H7 (cell line): ENCODE measurements around the gene CCDC83. TPM values are rescaled to one million over a fixed set of nuclear protein-coding genes. Genes with fewer than 3 reads are reported as not detected.
"Not testable (repeated sequence)": the region's sequence is repeated elsewhere in the genome, so short reads cannot be mapped to it uniquely, and the experiment has no call there.

Source experiments
- DNase-seq: peaks from one replicate; pipeline ENCODE4 v3.0.0; 2012
- H3K27me3 ChIP-seq: 2 replicates; pipeline ENCODE4 v1.6.0; 2011; ENCODE audit warnings: mild to moderate bottlenecking, low read length; ENCODE audit not compliant: control insufficient read depth, insufficient read depth
- H3K36me3 ChIP-seq: replicated peaks from 2 replicates; pipeline ENCODE4 v1.5.1; 2011; ENCODE audit warnings: low read length; ENCODE audit not compliant: control insufficient read depth, insufficient read depth
- H3K4me3 ChIP-seq: 2 replicates; pipeline ENCODE4 v1.5.1; 2011; ENCODE audit warnings: low read depth, mild to moderate bottlenecking, control low read depth, low read length, moderate library complexity; ENCODE audit not compliant: insufficient read depth
- total RNA-seq: library from RNA; depleted of rRNA; stranded (reverse); fragments of >200 nt; shearing (Covaris generic); gene quantifications from 2 replicates; pipeline ENCODE4 v1.2.3, GENCODE V29; 2014; rRNA removed

CCDC83 gene
- total RNA-seq, 1 experiment from 2014 or later, result not detected

DNA sequence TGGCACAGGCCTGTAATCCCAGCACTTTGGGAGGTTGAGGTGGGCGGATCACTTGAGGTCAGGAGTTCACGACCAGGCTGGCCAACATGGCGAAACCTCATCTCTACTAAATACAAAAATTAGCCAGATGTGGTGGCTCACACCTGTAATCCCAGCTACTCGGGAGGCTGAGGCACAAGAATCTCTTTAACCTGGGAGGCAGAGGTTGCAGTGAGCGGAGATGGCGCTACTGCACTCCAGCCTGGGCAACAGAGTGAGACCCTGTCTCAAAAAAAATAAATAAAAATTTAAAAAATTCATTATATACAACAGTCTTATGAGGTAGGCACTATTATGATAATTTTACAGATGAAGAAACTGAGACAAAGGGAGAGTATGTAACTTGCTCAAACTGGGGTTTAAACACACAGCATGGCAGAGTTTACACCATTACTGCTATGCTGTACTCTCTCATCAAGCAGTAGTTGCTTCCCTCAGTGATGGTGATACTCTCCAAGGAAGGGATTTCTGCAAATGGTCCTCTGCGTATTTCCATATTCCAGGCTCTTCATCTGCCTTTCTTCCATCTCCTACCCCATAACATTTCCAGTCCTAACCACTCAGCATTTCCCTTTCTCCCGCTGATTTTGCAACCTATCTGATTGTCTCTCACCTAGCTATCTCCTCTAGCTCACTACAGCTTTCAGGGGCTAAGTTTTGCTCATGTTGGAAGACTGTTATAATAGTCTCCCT lies 95.3 kb downstream of the CCDC83 start:
- DNase-seq, result no peak
- Histone ChIP-seq H3K36me3 (no peaks in the 10 kb centered on the region), H3K27me3 (no peaks in the 10 kb centered on the region), H3K4me3 (no peak overlapping the region)

DNA sequence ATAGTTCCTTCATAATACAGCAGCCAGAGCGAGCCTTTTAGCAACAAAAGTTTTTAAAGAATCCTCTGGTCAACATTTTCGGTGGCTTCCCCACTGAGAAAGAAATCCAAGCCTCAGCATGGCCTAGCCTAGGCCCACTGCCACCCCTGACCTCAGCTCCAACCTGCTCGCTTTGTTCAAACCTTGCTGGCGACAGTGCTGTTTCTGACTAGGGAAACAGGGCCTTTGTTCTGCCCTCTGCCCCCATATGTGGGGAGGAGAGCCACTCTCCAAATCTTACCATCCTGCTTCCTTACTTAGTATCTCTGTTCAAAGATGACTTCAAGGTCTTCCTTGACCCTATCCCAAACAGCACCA lies 95.8 kb downstream of the CCDC83 start:
- Histone ChIP-seq H3K4me3 (no peak overlapping the region), H3K36me3 (no peaks in the 10 kb centered on the region; the same call in 1 of the 2 replicates), H3K27me3 (no peaks in the 10 kb centered on the region)
- no peak for DNase-seq

DNA sequence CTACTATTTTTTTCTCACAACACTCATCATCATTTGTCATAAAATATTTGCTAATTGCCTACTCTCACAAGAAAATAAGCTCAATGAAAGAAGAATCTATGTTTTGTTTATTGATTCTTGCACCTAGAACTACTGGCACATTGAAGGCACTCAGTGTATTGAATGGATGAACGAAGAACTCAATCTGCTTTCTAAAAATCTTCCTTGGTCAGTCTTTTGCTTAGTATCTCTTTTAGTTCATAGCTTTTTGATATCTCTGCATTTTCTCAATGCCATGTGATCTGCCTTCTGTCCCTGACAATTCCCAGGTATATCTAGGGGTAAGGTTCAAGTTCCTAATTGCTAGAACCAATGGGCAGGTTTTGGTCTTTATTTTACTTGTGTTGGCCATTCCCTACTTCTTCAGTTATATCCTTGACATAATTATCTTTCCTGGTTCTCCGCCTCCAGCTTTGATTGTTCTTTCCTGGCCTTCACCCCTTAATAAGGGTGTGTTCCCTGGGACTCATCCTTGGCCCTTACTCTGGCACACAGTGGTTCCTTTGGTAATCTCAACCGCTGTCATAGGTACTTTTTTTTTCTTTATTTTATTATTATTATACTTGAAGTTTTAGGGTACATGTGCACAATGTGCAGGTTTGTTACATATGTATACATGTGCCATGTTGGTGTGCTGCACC lies 96.4 kb downstream of the CCDC83 start:
- DNase-seq, result no peak
- Histone ChIP-seq H3K27me3 (no peaks in the 10 kb centered on the region), H3K36me3 (peaks cover 4% of the 10 kb centered on the region), H3K4me3 (no peak overlapping the region)

DNA sequence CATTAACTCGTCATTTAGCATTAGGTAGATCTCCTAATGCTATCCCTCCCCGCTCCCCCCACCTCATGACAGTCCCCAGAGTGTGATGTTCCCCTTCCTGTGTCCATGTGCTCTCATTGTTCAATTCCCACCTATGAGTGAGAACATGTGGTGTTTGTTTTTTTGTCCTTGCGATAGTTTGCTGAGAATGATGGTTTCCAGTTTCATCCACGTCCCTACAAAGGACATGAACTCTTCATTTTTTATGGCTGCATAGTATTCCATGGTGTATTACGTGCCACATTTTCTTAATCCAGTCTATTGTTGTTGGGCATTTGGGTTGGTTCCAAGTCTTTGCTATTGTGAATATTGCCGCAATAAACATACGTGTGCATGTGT lies 96.9 kb downstream of the CCDC83 start:
- not testable (repeated sequence) for DNase-seq, H3K36me3 ChIP-seq, H3K4me3 ChIP-seq, H3K27me3 ChIP-seq

DNA sequence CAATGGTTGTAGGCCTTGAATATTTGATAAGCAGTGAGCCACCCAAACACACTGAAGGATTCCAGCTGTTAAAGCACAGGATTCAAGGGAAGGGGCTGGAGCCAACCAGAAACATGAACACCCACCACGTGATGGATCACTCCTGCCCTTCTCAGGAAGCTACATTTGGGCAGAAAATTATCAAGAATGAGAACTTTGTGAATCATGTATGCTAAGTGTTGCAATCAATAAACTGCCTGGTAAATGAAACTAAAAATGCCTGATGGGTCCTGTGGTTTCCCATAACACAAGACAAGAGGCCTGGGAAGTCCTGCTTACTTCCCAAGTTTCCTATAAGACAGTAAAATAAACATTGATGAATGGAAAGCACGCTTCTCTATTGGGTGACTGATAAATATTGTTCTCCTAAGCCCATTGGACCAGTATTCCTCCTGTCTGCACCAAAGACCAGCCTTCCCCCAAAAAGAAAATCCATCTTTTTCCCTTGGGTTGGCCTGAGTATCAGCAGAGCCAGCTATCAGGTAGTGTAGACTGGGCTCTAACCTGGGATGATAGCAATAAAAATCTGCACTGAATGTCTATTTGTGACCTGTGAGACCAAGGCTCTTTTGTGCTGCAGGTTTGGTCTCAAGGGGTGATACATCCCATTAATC lies 98.4 kb downstream of the CCDC83 start:
- DNase-seq, result no peak
- Histone ChIP-seq H3K4me3 (no peak overlapping the region), H3K36me3 (peaks cover 5% of the 10 kb centered on the region), H3K27me3 (no peaks in the 10 kb centered on the region)

DNA sequence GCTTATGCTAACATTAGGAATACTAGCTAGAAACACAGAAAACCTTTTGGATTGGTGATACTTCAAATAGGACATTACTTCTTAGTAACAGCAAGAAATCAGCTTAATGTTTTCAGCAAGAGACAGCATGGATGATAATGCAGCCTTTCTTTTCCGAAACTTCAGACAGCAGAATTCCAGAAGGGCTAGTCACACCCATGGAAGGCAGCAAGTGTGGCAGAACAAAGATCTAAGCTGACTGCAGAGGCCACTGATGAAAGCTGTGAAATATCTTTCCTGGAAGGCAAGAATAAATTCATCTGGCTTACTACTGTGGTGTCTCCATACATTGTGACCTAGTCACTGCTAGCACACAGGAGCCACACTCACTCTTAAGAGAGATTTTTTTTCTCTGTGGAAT lies 100.3 kb downstream of the CCDC83 start:
- Histone ChIP-seq H3K4me3 (no peak overlapping the region), H3K36me3 (peaks cover 5% of the 10 kb centered on the region), H3K27me3 (no peaks in the 10 kb centered on the region)
- no peak for DNase-seq

DNA sequence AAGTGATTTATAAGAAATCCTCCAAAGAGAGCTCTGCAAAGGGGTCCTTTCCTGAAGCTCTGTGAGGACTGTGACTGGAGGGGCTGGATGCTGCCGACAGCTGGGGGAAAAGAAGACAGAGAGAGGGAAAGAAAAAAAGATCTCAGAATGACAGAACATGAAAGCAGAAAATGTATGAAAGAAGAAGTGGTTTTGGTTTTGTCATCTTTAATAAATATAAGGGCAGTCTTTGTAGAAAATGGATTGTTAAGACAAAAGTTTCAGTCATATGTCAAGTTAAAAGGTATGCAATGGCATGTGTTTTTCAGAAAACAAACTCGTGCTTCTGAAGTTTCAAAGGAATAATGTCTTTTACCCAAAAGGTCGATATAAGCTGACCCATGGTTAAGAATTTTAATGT lies 105.5 kb downstream of the CCDC83 start:
- no peak for DNase-seq
- Histone ChIP-seq H3K4me3 (no peak overlapping the region), H3K36me3 (peaks cover 7% of the 10 kb centered on the region), H3K27me3 (no peaks in the 10 kb centered on the region)

DNA sequence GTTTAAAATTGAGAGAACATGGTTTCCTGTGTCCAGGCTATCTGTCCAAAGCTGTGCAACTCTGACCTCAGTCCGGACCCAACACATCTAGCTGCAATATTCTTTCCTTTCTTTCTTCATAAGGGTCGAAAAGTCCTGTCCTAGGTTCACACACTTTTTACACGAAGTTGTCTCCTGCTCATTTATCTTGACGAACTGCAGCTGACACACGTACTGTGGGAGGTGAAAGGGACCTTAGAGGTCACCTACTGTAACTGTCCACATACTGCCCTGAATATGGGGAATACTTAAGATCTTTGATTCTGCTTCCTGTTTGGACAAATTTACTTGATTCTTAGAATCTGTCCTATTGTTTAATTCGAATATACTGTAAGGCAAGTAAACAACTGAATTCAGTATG lies 105.9 kb downstream of the CCDC83 start:
- DNase-seq, result no peak
- Histone ChIP-seq H3K4me3 (no peak overlapping the region), H3K36me3 (peaks cover 6% of the 10 kb centered on the region), H3K27me3 (no peaks in the 10 kb centered on the region)

DNA sequence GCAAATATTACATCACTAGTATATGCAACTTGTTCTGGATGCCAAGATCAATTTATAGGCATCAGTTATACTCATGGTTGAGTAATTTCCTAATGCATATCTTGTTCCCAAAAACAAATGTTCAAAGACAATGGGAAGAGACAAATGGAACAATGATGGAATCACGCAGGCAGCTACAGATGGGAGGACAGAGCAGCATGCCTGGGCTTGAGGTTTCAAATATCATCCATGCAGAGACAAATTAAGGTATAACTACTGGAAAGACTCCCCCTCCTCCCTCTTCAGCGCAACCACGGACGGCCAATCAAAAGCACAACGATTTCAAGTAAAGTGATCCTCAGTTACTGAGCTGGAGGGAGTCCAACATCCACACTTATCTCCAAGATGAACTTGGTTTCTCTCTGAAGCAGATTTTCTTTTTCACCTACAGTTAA lies 106.8 kb downstream of the CCDC83 start:
- H3K4me3 ChIP-seq, result no peak overlapping the region

DNA sequence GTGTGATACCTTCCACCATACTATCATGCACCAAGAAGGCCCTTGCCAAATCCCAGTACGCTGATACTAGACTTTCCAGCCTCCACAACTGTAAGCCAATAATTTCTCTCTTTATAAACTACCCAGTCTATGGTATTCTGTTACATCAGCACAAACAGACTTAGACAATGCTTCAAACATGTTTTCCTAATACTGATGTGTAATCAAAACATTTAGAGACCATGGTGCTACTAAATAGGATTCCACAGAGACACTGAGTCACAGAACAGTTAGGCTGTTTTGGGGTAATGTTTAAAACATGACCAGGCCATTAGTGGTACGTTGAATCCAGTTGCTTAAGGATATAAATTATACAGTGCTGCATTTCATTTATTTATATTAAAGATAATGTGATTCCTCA lies 110.0 kb downstream of the CCDC83 start:
- no peaks in the 10 kb centered on the region for H3K27me3 ChIP-seq
- H3K4me3 ChIP-seq, result no peak overlapping the region
- DNase-seq, result no peak
- H3K36me3 ChIP-seq, result peaks cover 2% of the 10 kb centered on the region

More for the DNA sequence above, 106.8 kb downstream of the CCDC83 start:
- no peak for DNase-seq
- Histone ChIP-seq H3K36me3 (peaks cover 2% of the 10 kb centered on the region), H3K27me3 (no peaks in the 10 kb centered on the region)

DNA sequence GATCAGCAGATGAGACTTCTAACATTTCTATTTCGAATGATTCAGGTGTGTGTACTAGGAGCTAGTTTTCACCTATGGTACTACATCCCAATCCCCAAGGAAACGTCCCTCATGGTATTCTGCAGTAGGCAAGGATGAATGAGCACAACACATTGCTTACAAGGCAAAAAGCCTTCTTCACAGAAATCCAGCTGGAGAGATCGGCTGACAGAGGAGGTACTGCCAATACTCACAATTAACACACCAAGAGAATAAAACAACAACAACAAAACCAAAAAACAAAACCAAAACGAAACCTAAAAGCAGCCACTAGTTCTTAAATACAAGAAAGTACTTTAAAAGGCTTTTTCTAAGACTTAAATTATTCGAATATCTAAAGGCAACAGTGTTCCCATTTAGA lies 112.3 kb downstream of the CCDC83 start:
- Histone ChIP-seq H3K27me3 (no peaks in the 10 kb centered on the region), H3K4me3 (no peak overlapping the region), H3K36me3 (peaks cover 2% of the 10 kb centered on the region)
- DNase-seq, result no peak

Other genes with a start within 250 kb of the CCDC83 start
- 1.8 and 3.3 TPM in 2 replicates for gene DLG2, start 228.0 kb upstream of the CCDC83 start, total RNA-seq
- 61.3 and 64.2 TPM in 2 replicates for gene TMEM126B, start 226.8 kb upstream of the CCDC83 start, total RNA-seq
- gene TMEM126A, start 207.4 kb upstream of the CCDC83 start, total RNA-seq, result 28.0 and 31.6 TPM in 2 replicates
- 34.7 and 48.8 TPM in 2 replicates for gene CREBZF, start 190.3 kb upstream of the CCDC83 start, total RNA-seq
- gene CCDC89, start 169.2 kb upstream of the CCDC83 start, total RNA-seq, result not detected in 2 replicates
- gene SYTL2, start 44.2 kb upstream of the CCDC83 start, total RNA-seq, result 1.4 and 2.0 TPM in 2 replicates
- 59.5 and 69.1 TPM in 2 replicates for gene PICALM, start 213.7 kb downstream of the CCDC83 start, total RNA-seq